A549 (cell line): ENCODE results near the gene TMEM8B. TPM values are rescaled to one million over a fixed set of nuclear protein-coding genes. Genes with fewer than 3 reads are reported as not detected.

Source experiments
- ATAC-seq, 2 experiments: fragments of 200-7000 bp in 1 of 2; fragments of >200 bp in 1 of 2; cut with Nextera tagmentation in 1 of 2; cut with Tn5 transposase in 1 of 2; 3 replicates each; pipeline versions ENCODE4 v1.8.0 to v1.9.1; 2018 to 2020; ENCODE audit warnings: mild to moderate bottlenecking in 1 of 2, moderate library complexity in 1 of 2
- CTCF ChIA-PET: fragments of 300-600 bp; sonication (Branson Sonifier 250); formaldehyde crosslinking; extraction: SDS; loops from one replicate; lab custom pipeline; 2021; ENCODE audit warnings: antibody characterized with exemption, inconsistent platforms; lab: Yijun Ruan, JAX
- POLR2A ChIA-PET: fragments of 350-600 bp; formaldehyde crosslinking; extraction: SDS; loops from one replicate; lab custom pipeline; 2021; ENCODE audit warnings: antibody characterized with exemption, inconsistent platforms; lab: Yijun Ruan, JAX
- DNase-seq, 2 experiments: peaks; one replicate each; pipeline versions ENCODE4 v3.0.0 to v3.0.0-alpha.2; 2011 to 2016; ENCODE audit warnings: low read depth in 1 of 2, low spot score in 1 of 2
- FAIRE-seq: peaks from 2 replicates; lab custom pipeline; 2011; peaks lifted over from hg19 to GRCh38; lab: Jason Lieb, UNC
- H3K27ac ChIP-seq, 2 experiments: fragments of >200 bp; sonication (Bioruptor Twin); formaldehyde crosslinking; 3 replicates each; pipeline ENCODE4 v1.5.1; 2016 to 2017
- H3K4me1 ChIP-seq: fragments of >200 bp; sonication (Bioruptor Twin); formaldehyde crosslinking; 3 replicates; pipeline ENCODE4 v1.6.1; 2016
- H3K4me2 ChIP-seq: fragments of >200 bp; sonication (Bioruptor Twin); formaldehyde crosslinking; 3 replicates; pipeline ENCODE4 v1.6.1; 2016
- H3K4me3 ChIP-seq: fragments of >200 bp; sonication (Bioruptor Twin); formaldehyde crosslinking; 3 replicates; pipeline ENCODE4 v1.5.1; 2016
- H3K9me3 ChIP-seq: fragments of >200 bp; sonication (Bioruptor Twin); formaldehyde crosslinking; 3 replicates; pipeline ENCODE4 v1.6.1; 2016
- BCL3 ChIP-seq: fragments of >200 bp; sonication (Bioruptor Twin); formaldehyde crosslinking; IDR thresholded peaks from 3 replicates; pipeline ENCODE4 v1.6.1; 2016
- BHLHE40 ChIP-seq: IDR thresholded peaks from 2 replicates; pipeline ENCODE4 v1.6.1; 2012; ENCODE audit warnings: low read depth, low read length, inconsistent platforms
- CBX8 ChIP-seq: fragments of 200-600 bp; sonication (generic); IDR thresholded peaks from 2 replicates; pipeline ENCODE4 v1.6.1; 2016
- CEBPB ChIP-seq, 2 experiments: fragments of >200 bp in 1 of 2; sonication (Bioruptor Twin) in 1 of 2; formaldehyde crosslinking in 1 of 2; IDR thresholded peaks; 2 replicates each; pipeline ENCODE4 v1.6.1; 2012 to 2016
- CHD2 ChIP-seq: fragments of 150-350 bp; IDR thresholded peaks from 2 replicates; pipeline ENCODE4 v1.6.1; 2014; ENCODE audit warnings: low read length; ENCODE audit not compliant: partially characterized antibody
- EHF ChIP-seq: fragments of 250-450 bp; sonication (Bioruptor Pico); IDR thresholded peaks from 2 replicates; pipeline ENCODE4 v1.5.0; 2020; ENCODE audit warnings: mild to moderate bottlenecking
- EHMT2 ChIP-seq: fragments of 200-600 bp; sonication (generic); IDR thresholded peaks from 2 replicates; pipeline ENCODE4 v1.6.1; 2016; ENCODE audit warnings: antibody characterized with exemption, low read depth, mild to moderate bottlenecking, moderate library complexity
- FOSB ChIP-seq: fragments of 250-450 bp; sonication (Bioruptor Pico); IDR thresholded peaks from 2 replicates; pipeline ENCODE4 v1.5.0; 2020; ENCODE audit warnings: mild to moderate bottlenecking, moderate library complexity
- FOSL2 ChIP-seq, 2 experiments: fragments of 450-650 bp in 1 of 2; fragments of >200 bp in 1 of 2; sonication (Bioruptor Twin) in 1 of 2; formaldehyde crosslinking; IDR thresholded peaks; 2 replicates each; pipeline versions ENCODE4 v1.5.0 to v1.6.1; 2016 to 2020; ENCODE audit warnings: mild to moderate bottlenecking in 1 of 2, moderate library complexity in 1 of 2
- GATA3 ChIP-seq: IDR thresholded peaks from 2 replicates; pipeline ENCODE4 v1.6.1; 2012; ENCODE audit warnings: borderline replicate concordance
- HDAC2 ChIP-seq: fragments of 200-600 bp; sonication (generic); IDR thresholded peaks from 2 replicates; pipeline ENCODE4 v1.6.1; 2016
- HEYL ChIP-seq: fragments of 250-450 bp; sonication (Bioruptor Pico); IDR thresholded peaks from 2 replicates; pipeline ENCODE4 v1.8.0; 2021; ENCODE audit warnings: mild to moderate bottlenecking, moderate library complexity
- HOXB5 ChIP-seq: fragments of 250-450 bp; sonication (Bioruptor Pico); IDR thresholded peaks from 2 replicates; pipeline ENCODE4 v1.5.0; 2020; ENCODE audit warnings: mild to moderate bottlenecking, moderate library complexity
- JUN ChIP-seq, 2 experiments: fragments of >200 bp; sonication (Bioruptor Twin); formaldehyde crosslinking; IDR thresholded peaks; 2 replicates in 1 of 2; 3 replicates in 1 of 2; pipeline ENCODE4 v1.6.1; 2016 to 2017
- KDM1A ChIP-seq: fragments of 200-600 bp; sonication (generic); IDR thresholded peaks from 2 replicates; pipeline ENCODE4 v1.6.1; 2016; ENCODE audit warnings: low read depth, mild to moderate bottlenecking
- MAX ChIP-seq: IDR thresholded peaks from 2 replicates; pipeline ENCODE4 v1.6.1; 2012
- MAZ ChIP-seq: fragments of 150-350 bp; IDR thresholded peaks from 2 replicates; pipeline ENCODE4 v1.6.1; 2014; ENCODE audit warnings: antibody characterized with exemption, low read depth, low read length, borderline replicate concordance
- MYC ChIP-seq: IDR thresholded peaks from 2 replicates; pipeline ENCODE4 v1.6.1; 2012; ENCODE audit warnings: mild to moderate bottlenecking, inconsistent platforms, low read length, improper control_type of control experiment, borderline replicate concordance
- NFE2L2 ChIP-seq: fragments of 150-350 bp; conservative IDR thresholded peaks from 2 replicates; pipeline ENCODE4 v1.6.1; 2014; ENCODE audit warnings: low read length
- NR3C1 ChIP-seq: fragments of >200 bp; sonication (Bioruptor Twin); formaldehyde crosslinking; IDR thresholded peaks from 3 replicates; pipeline ENCODE4 v1.6.1; 2017
- PBX3 ChIP-seq: IDR thresholded peaks from 2 replicates; pipeline ENCODE4 v1.6.1; 2012
- POLR2A ChIP-seq: IDR thresholded peaks from 2 replicates; pipeline ENCODE4 v1.6.1; 2012; ENCODE audit warnings: mild to moderate bottlenecking, low read length
- POLR2AphosphoS2 ChIP-seq: conservative IDR thresholded peaks from 2 replicates; pipeline ENCODE4 v1.6.1; 2012; ENCODE audit warnings: low read length, improper control_type of control experiment, inconsistent platforms
- RAD21 ChIP-seq, 2 experiments: fragments of >200 bp in 1 of 2; sonication (Bioruptor Twin) in 1 of 2; formaldehyde crosslinking in 1 of 2; IDR thresholded peaks in 1 of 2; conservative IDR thresholded peaks in 1 of 2; 2 replicates in 1 of 2; 3 replicates in 1 of 2; pipeline ENCODE4 v1.6.1; 2012 to 2018; ENCODE audit warnings: inconsistent platforms in 1 of 2
- REST ChIP-seq: fragments of 200-600 bp; sonication (generic); IDR thresholded peaks from 2 replicates; pipeline ENCODE4 v1.6.1; 2016; ENCODE audit warnings: antibody characterized with exemption, mild to moderate bottlenecking, moderate library complexity
- RNF2 ChIP-seq: fragments of 200-600 bp; sonication (generic); IDR thresholded peaks from 2 replicates; pipeline ENCODE4 v1.6.1; 2016; ENCODE audit warnings: low read depth, mild to moderate bottlenecking, antibody characterized with exemption, moderate library complexity, borderline replicate concordance
- SREBF2 ChIP-seq: fragments of 450-650 bp; IDR thresholded peaks from 2 replicates; pipeline ENCODE4 v1.6.1; 2014; ENCODE audit warnings: mild to moderate bottlenecking, moderate library complexity
- ZSCAN20 ChIP-seq: fragments of 250-450 bp; sonication (Bioruptor Pico); IDR thresholded peaks from 2 replicates; pipeline ENCODE4 v1.8.0; 2022; ENCODE audit warnings: mild to moderate bottlenecking, moderate library complexity
- WGBS: methylation state at CpG from one replicate; pipeline ENCODE4 v1.1.6; 2017; ENCODE audit errors: missing lambda C conversion rate; 5-methylcytosine and 5-hydroxymethylcytosine counted together
- polyA plus RNA-seq, 4 experiments: library from polyadenylated mRNA; depleted of rRNA in 3 of 4; stranded (reverse); fragments of >200 nt; fragmentation: RNase III in 1 of 4; extraction: RNeasy Plus Mini Kit Qiagen cat#74134 plus additional on column Dnase treatment in 1 of 4; gene quantifications; 2 replicates in 3 of 4; 3 replicates in 1 of 4; pipeline ENCODE4 v1.2.3, GENCODE V29; 2011 to 2017

The TMEM8B gene
- polyA plus RNA-seq, 2 of the 4 experiments (the other 2 are of a cell fraction), result 1.8 to 2.2 TPM

- TF ChIP-seq FOSL2 (IDR thresholded peaks at IDR 0.05), result no peak
- TF ChIP-seq FOSL2 (CRISPR knock-in tag; IDR thresholded peaks at IDR 0.05), result no peak
- no peak for TF ChIP-seq MYC
- no peak for TF ChIP-seq BCL3
- no peak for TF ChIP-seq SREBF2
- TF ChIP-seq RAD21 (conservative IDR thresholded peaks at IDR 0.05 in 1 of 2, IDR thresholded peaks at IDR 0.05 in 1 of 2), result no peak
- no peak for TF ChIP-seq FOSB (CRISPR knock-in tag)
- TF ChIP-seq PBX3, result no peak
Observed at GRCh38 chr9:35810122-35810521, 18.9 kb upstream of the TMEM8B start (continued).

- no peak for TF ChIP-seq POLR2AphosphoS2
- TF ChIP-seq KDM1A, result no peak
- Histone ChIP-seq H3K4me2 (peak overlapping the region; percentile 87), H3K27ac (peak overlapping the region in 1 of 2 experiments; percentile 84; a peak in 1 of 6 replicates), H3K9me3 (no peaks in the 10 kb centered on the region), H3K4me3 (peak overlapping the region; percentile 30), H3K4me1 (peaks cover 21% of the 10 kb centered on the region)
- no peak for DNase-seq
- 49% methylated on average over 10 of the region's 12 CpGs for WGBS
- ChIA-PET CTCF (interaction anchor here (0.9 to 7.2 kb wide), 13 partner anchors 8 to 355 kb away, joined by 3 to 68 read pairs (median 14); partner anchors contain the start of genes CCDC107, FAM221B, NPR2 and RMRP), POLR2A (interaction anchor here (1.0 kb wide), 1 partner anchor 55 kb away, joined by 3 read pairs; no protein-coding TSS in a partner anchor)
- no peak for ATAC-seq
- FAIRE-seq, result no peak
Observed at GRCh38 chr9:35811381-35812024, 17.5 kb upstream of the TMEM8B start.

- DNase-seq (peak; percentile 96 to 98), FAIRE-seq (peak; percentile 92), ATAC-seq (peak; percentile 58 to 71)
- ChIA-PET CTCF (interaction anchor here (0.9 to 7.2 kb wide), 13 partner anchors 8 to 355 kb away, joined by 3 to 68 read pairs (median 14); partner anchors contain the start of genes CCDC107, FAM221B, NPR2 and RMRP), POLR2A (interaction anchor here (0.8 to 1.0 kb wide), 2 partner anchors 55 to 122 kb away, joined by 3 read pairs; no protein-coding TSS in a partner anchor)
- H3K4me2 ChIP-seq, result peak within 1 kb of the TSS; percentile 87
- no peaks in the 10 kb centered on the region for H3K9me3 ChIP-seq
- WGBS, result 5% methylated on average over 28 of the region's 28 CpGs
- H3K4me3 ChIP-seq, result peak within 1 kb of the TSS; percentile 30
- H3K4me1 ChIP-seq, result peaks cover 21% of the 10 kb centered on the region
- H3K27ac ChIP-seq, result peak within 1 kb of the TSS; percentile 68 to 84
- no peak for TF ChIP-seq NR3C1
- TF ChIP-seq HOXB5 (CRISPR knock-in tag), result no peak
- no peak for TF ChIP-seq RNF2
- no peak for TF ChIP-seq EHMT2
- no peak for TF ChIP-seq EHF (CRISPR knock-in tag)
- peak; percentile 51 for TF ChIP-seq POLR2A
- no peak for TF ChIP-seq HDAC2
- TF ChIP-seq ZSCAN20 (CRISPR knock-in tag), result no peak
- TF ChIP-seq MYC, result no peak
- no peak for TF ChIP-seq BHLHE40
- TF ChIP-seq HEYL (CRISPR knock-in tag), result no peak
- no peak for TF ChIP-seq REST
- no peak for TF ChIP-seq GATA3
- no peak for TF ChIP-seq MAZ
- TF ChIP-seq NFE2L2, result no peak
- no peak for TF ChIP-seq PBX3
- TF ChIP-seq FOSL2 (IDR thresholded peaks at IDR 0.05), result no peak
- TF ChIP-seq FOSL2 (CRISPR knock-in tag; IDR thresholded peaks at IDR 0.05), result no peak
- peak in 1 of 2 experiments; percentile 69; a peak in 2 of 5 replicates for TF ChIP-seq JUN (IDR thresholded peaks at IDR 0.05)
- no peak for TF ChIP-seq CBX8
- no peak for TF ChIP-seq CHD2
- TF ChIP-seq MAX, result peak; percentile 53; the same call in 1 of the 2 replicates
- no peak for TF ChIP-seq CEBPB (IDR thresholded peaks at IDR 0.05)
Observed at GRCh38 chr9:35812025-35812602, 16.9 kb upstream of the TMEM8B start, which contains the start of gene SPAG8. TSS of gene SPAG8 (minus strand) at chr9:35812262. CDS start at chr9:35812147, 115 bp downstream.
